ENCODE results near the gene OR52N4. TPM values are rescaled to one million over a fixed set of nuclear protein-coding genes. Genes with fewer than 3 reads are reported as not detected.

Gene OR52N4
- total and polyA plus RNA-seq, 2 of the 4 experiments (the other 2 are of a cell fraction): not detected

Other genes with a start within 250 kb of the OR52N4 start
- gene UBQLN3, start 244.3 kb upstream of the OR52N4 start, total RNA-seq (2012; rRNA removed): not detected in 2 replicates
- not detected in 2 replicates for gene UBQLN3, start 244.3 kb upstream of the OR52N4 start, polyA plus RNA-seq (2012; rRNA removed)
- gene UBQLNL, start 237.5 kb upstream of the OR52N4 start, total RNA-seq (2012; rRNA removed): 0.18 TPM in 1 of 2 replicates, not detected in the other
- gene UBQLNL, start 237.5 kb upstream of the OR52N4 start, polyA plus RNA-seq (2012; rRNA removed): 0.47 and 0.48 TPM in 2 replicates
- gene OR52H1, start 205.7 kb upstream of the OR52N4 start, total RNA-seq (2012; rRNA removed): 0.18 and 0.28 TPM in 2 replicates
- not detected in 2 replicates for gene OR52H1, start 205.7 kb upstream of the OR52N4 start, polyA plus RNA-seq (2012; rRNA removed)
- gene OR52B6, start 173.4 kb upstream of the OR52N4 start, total RNA-seq (2012; rRNA removed): not detected in 2 replicates
- gene OR52B6, start 173.4 kb upstream of the OR52N4 start, polyA plus RNA-seq (2012; rRNA removed): not detected in 2 replicates
- 3.9 and 5.0 TPM in 2 replicates for gene TRIM6, start 157.6 kb upstream of the OR52N4 start, total RNA-seq (2012; rRNA removed)
- 3.7 and 4.7 TPM in 2 replicates for gene TRIM6, start 157.6 kb upstream of the OR52N4 start, polyA plus RNA-seq (2012; rRNA removed)
- 8.6 and 12.5 TPM in 2 replicates for gene TRIM34, start 129.2 kb upstream of the OR52N4 start, total RNA-seq (2012; rRNA removed)
- gene TRIM34, start 129.2 kb upstream of the OR52N4 start, polyA plus RNA-seq (2012; rRNA removed): 5.3 and 6.1 TPM in 2 replicates
- gene TRIM5, start 69.2 kb upstream of the OR52N4 start, total RNA-seq (2012; rRNA removed): 49.1 and 58.0 TPM in 2 replicates
- 26.3 and 32.6 TPM in 2 replicates for gene TRIM5, start 69.2 kb upstream of the OR52N4 start, polyA plus RNA-seq (2012; rRNA removed)
- 39.4 and 46.8 TPM in 2 replicates for gene TRIM22, start 64.5 kb upstream of the OR52N4 start, total RNA-seq (2012; rRNA removed)
- gene TRIM22, start 64.5 kb upstream of the OR52N4 start, polyA plus RNA-seq (2012; rRNA removed): 30.4 and 43.6 TPM in 2 replicates
- not detected in 2 replicates for gene OR56B1, start 17.8 kb upstream of the OR52N4 start, total RNA-seq (2012; rRNA removed)
- gene OR56B1, start 17.8 kb upstream of the OR52N4 start, polyA plus RNA-seq (2012; rRNA removed): not detected in 2 replicates
- gene OR52N5, start 29.1 kb downstream of the OR52N4 start, total RNA-seq (2012; rRNA removed): not detected in 2 replicates
- gene OR52N5, start 29.1 kb downstream of the OR52N4 start, polyA plus RNA-seq (2012; rRNA removed): not detected in 2 replicates
- not detected in 2 replicates for gene OR52N1, start 37.0 kb downstream of the OR52N4 start, total RNA-seq (2012; rRNA removed)
- not detected in 2 replicates for gene OR52N1, start 37.0 kb downstream of the OR52N4 start, polyA plus RNA-seq (2012; rRNA removed)
- gene OR52N2, start 54.7 kb downstream of the OR52N4 start, total RNA-seq (2012; rRNA removed): not detected in 2 replicates
- gene OR52N2, start 54.7 kb downstream of the OR52N4 start, polyA plus RNA-seq (2012; rRNA removed): not detected in 2 replicates
- gene OR52E6, start 87.7 kb downstream of the OR52N4 start, total RNA-seq (2012; rRNA removed): not detected in 2 replicates
- gene OR52E6, start 87.7 kb downstream of the OR52N4 start, polyA plus RNA-seq (2012; rRNA removed): not detected in 2 replicates
- not detected in 2 replicates for gene OR52E8, start 103.4 kb downstream of the OR52N4 start, total RNA-seq (2012; rRNA removed)
- not detected in 2 replicates for gene OR52E8, start 103.4 kb downstream of the OR52N4 start, polyA plus RNA-seq (2012; rRNA removed)
- gene OR52E4, start 126.4 kb downstream of the OR52N4 start, total RNA-seq (2012; rRNA removed): not detected in 2 replicates
- gene OR52E4, start 126.4 kb downstream of the OR52N4 start, polyA plus RNA-seq (2012; rRNA removed): not detected in 2 replicates
- gene OR52E5, start 139.0 kb downstream of the OR52N4 start, total RNA-seq (2012; rRNA removed): not detected in 2 replicates
- gene OR52E5, start 139.0 kb downstream of the OR52N4 start, polyA plus RNA-seq (2012; rRNA removed): not detected in 2 replicates
- gene OR56A3, start 188.0 kb downstream of the OR52N4 start, total RNA-seq (2012; rRNA removed): not detected in 2 replicates
- gene OR56A3, start 188.0 kb downstream of the OR52N4 start, polyA plus RNA-seq (2012; rRNA removed): not detected in 2 replicates
- not detected in 2 replicates for gene OR56A5, start 214.3 kb downstream of the OR52N4 start, total RNA-seq (2012; rRNA removed)
- gene OR56A5, start 214.3 kb downstream of the OR52N4 start, polyA plus RNA-seq (2012; rRNA removed): not detected in 2 replicates
- gene OR52L1, start 232.7 kb downstream of the OR52N4 start, total RNA-seq (2012; rRNA removed): not detected in 2 replicates
- gene OR52L1, start 232.7 kb downstream of the OR52N4 start, polyA plus RNA-seq (2012; rRNA removed): not detected in 2 replicates

Measured in IMR-90 (cell line).